ENCODE data around the gene ARHGAP21.

The ARHGAP21 gene

DNA sequence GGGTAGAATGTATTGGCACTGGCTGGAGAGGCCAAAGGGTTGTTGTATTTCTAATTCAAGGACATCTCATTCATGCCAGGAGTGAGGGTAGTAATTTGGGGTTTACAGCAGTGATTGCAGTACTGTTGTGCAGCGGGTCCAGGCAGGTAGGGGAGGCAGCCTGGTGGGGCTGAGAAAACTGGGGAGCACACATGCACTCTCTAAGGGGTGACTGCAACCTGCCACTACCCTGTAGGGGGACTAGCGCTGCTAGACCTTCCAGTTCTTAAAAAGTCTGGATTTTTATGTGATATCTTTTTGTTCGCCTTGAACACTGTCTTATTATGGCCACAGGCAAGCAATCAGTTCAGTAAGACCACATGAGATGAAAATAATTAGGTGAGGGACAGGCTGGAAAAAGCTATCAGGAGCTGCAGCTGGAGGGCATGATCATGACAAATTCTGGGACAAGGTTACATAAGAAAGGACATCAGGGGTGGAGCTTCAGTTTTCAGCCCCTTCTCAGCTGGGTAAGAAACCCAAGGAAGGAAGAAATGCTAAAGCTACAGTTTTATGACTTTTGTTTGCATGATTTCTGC is 149.0 kb downstream of the ARHGAP21 start:
- DNase-seq (ENCODE audit: low read depth): no peak
- no peak overlapping the region for H3K4me3 ChIP-seq (ENCODE audit: low read length)
- TF ChIP-seq, protein P1, sequence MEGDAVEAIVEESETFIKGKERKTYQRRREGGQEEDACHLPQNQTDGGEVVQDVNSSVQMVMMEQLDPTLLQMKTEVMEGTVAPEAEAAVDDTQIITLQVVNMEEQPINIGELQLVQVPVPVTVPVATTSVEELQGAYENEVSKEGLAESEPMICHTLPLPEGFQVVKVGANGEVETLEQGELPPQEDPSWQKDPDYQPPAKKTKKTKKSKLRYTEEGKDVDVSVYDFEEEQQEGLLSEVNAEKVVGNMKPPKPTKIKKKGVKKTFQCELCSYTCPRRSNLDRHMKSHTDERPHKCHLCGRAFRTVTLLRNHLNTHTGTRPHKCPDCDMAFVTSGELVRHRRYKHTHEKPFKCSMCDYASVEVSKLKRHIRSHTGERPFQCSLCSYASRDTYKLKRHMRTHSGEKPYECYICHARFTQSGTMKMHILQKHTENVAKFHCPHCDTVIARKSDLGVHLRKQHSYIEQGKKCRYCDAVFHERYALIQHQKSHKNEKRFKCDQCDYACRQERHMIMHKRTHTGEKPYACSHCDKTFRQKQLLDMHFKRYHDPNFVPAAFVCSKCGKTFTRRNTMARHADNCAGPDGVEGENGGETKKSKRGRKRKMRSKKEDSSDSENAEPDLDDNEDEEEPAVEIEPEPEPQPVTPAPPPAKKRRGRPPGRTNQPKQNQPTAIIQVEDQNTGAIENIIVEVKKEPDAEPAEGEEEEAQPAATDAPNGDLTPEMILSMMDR (IDR thresholded peaks at IDR 0.05; ENCODE audit: insufficient read depth, low read depth, low read length, missing control alignments): no peak

DNA sequence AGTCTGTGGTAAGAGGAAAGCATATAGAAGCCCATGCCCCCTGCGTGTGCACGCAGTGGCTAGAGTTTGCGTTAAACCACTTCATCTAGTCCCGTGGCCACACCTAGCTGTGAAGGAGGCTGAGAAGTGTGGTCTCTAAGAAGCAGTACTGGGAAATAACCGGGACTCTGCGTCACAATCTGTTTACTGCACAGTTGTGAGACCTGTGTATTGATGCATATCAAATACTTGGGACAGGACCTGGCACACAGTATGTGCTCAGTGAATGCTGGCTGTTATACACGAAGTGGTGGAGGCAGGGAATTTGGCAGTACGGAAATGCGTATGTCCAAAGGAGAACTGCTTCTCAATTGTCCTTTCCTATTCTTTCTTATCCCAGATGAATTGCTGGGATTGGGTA is 149.5 kb downstream of the ARHGAP21 start:
- no peak overlapping the region for H3K4me3 ChIP-seq (ENCODE audit: low read length)
- TF ChIP-seq, protein P1 (IDR thresholded peaks at IDR 0.05; ENCODE audit: insufficient read depth, low read depth, low read length, missing control alignments): no peak
- no peak for DNase-seq (ENCODE audit: low read depth)

DNA sequence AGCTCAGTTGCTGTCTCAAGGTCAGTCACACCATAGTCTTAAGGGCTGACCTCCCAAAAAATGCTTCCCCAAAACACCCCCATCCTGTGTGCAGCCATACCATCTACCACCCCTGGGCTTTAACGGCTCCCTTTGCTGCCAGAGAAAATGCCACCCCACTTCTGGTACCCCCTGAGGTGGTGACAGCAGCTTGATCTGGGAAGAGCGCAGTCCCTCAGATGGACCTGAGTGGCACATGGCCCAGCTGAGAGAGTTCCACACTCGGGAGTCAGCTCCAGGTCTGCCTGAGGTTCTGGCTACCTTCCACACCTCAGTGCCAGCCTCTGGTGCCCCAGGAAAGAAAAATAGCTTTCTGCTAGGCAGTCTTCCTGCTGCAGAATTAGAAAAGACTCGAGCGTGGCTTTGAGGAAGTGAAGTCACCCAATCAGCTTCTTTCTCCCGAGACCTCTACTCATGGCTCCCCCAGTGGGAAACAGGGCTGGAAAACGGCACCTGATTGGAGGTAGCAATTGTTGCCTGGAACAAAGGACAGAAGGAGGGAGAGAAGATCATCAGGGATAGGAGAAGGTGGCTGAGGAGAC is 151.7 kb downstream of the ARHGAP21 start:
- H3K4me3 ChIP-seq (ENCODE audit: low read length): no peak overlapping the region
- TF ChIP-seq, protein P1 (IDR thresholded peaks at IDR 0.05; ENCODE audit: insufficient read depth, low read depth, low read length, missing control alignments): no peak
- DNase-seq (ENCODE audit: low read depth): no peak

DNA sequence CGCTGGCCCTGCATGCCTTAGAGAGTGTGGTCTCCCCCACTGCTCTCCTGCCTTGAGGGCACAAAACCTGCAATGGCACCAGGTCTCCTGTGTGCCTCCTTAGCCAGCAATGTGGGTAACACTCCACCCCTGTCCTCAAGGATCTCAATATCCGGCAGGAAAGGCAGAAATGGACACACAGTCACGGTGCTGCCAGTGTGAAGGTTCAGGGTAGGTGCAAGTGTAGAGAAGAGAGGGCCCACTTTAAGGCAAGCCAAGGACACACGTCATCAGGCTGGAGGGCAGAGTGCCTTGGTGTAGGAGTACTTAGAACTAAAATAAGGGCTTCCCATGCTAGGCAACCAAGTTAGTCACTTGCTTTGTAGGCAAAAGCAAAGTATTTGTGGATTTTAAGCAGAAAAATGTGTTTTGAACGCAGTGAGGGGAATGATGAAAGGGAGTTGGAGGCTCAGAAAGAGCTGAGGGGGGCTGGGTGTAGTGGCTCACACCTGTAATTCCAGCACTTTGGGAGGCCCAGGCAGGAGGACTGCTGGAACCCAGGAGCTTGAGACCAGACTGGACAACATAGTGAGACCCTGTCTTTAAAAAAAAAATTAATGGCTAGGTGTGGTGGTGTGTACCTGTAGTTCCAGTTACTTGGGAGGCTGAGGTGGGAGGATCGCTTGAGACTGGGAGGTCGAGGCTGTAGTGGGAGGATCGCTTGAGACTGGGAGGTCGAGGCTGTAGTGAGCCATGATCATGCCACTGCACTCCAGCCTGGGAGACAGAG is 152.8 kb downstream of the ARHGAP21 start:
- DNase-seq (ENCODE audit: low read depth): no peak
- TF ChIP-seq, protein P1 (IDR thresholded peaks at IDR 0.05; ENCODE audit: insufficient read depth, low read depth, low read length, missing control alignments): no peak

DNA sequence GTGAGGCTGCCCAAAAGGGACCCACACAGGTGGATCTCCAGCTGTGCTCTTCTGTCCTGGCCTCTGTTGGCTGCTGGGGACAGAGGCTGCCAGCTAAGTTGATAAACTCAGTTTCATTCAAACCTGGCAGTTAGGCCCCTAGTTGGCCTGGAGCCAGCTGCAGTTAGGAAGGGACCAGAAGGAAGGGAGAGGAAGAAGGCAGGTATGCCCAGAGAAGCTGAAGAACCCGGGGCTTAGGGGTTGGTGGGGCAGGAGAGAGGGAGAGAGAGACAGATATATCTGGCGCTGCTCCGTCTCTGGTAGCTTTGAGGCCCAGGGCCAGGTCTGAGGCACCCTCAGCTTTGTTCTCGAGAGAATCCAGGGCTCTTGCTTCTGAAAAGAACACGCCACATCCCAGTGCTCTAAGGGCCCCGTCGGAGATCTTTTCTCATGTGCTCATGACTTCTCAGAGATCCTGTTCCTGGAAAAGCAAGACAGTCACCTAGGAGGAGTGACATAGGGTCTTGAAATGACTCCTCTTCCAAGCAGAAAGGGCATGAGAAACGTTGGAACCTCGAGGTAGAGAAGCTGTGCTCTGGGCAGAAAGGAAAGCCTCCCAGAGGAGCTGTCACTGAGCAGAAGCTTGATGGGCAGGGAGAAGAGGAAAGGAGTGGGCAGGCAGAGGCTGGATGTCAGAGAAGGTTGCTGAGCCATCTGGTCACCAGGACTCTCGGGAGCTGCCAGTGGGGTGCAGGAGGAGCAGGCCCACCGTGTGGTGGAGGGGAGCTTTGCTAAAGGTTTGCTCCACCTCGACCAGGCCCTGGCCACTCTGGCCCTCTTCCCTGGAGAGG is 153.6 kb downstream of the ARHGAP21 start:
- TF ChIP-seq, protein P1 (IDR thresholded peaks at IDR 0.05; ENCODE audit: insufficient read depth, low read depth, low read length, missing control alignments): no peak
- H3K4me3 ChIP-seq (ENCODE audit: low read length): no peak overlapping the region
- no peak for DNase-seq (ENCODE audit: low read depth)

More for the DNA sequence above, 152.8 kb downstream of the ARHGAP21 start:
- H3K4me3 ChIP-seq (ENCODE audit: low read length): no peak overlapping the region

DNA sequence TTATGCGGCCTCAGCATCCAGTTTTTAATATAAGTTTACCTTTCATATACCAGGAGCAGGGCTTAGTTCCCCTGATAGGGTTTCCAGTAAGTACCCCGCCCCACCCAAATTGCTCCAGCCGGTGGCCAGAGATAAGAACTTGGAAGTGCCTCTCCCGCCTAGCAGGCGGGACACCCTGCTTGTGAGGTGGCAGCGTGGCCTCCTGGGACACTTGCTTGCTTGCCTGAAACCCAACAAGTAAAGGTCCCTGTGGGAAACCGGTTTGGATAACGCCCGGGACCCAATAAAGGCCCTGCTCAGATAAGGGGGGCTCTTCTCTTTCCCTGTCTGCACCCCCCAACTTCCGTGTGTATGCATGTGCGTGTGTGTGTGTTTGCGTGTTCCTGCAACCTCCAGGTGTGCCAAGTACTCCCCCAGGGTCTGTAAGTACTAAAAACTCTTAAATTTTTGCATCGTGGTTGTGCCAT is 154.3 kb downstream of the ARHGAP21 start:
- no peak for DNase-seq (ENCODE audit: low read depth)
- no peak overlapping the region for H3K4me3 ChIP-seq (ENCODE audit: low read length)
- TF ChIP-seq, protein P1 (IDR thresholded peaks at IDR 0.05; ENCODE audit: insufficient read depth, low read depth, low read length, missing control alignments): no peak
